ENCODE results near the gene PRRX2.

PRRX2 gene

GRCh38 chr9:129685933-129686259 is 20.4 kb downstream of the PRRX2 start:
- TF ChIP-seq CTCF (IDR thresholded peaks at IDR 0.05; ENCODE audit: low read depth, low read length, missing control alignments), result no peak
- DNase-seq (ENCODE audit: extremely low read depth, low read depth), result no peak

GRCh38 chr9:129686736-129687135 is 21.3 kb downstream of the PRRX2 start:
- H3K4me3 ChIP-seq (replicated peaks; ENCODE audit: low read depth, low read length), result no peak overlapping the region
- no peak for DNase-seq (ENCODE audit: extremely low read depth, low read depth)
- TF ChIP-seq CTCF (IDR thresholded peaks at IDR 0.05; ENCODE audit: low read depth, low read length, missing control alignments), result no peak

More at GRCh38 chr9:129685933-129686259, 20.4 kb downstream of the PRRX2 start:
- no peak overlapping the region for H3K4me3 ChIP-seq (replicated peaks; ENCODE audit: low read depth, low read length)

DNA sequence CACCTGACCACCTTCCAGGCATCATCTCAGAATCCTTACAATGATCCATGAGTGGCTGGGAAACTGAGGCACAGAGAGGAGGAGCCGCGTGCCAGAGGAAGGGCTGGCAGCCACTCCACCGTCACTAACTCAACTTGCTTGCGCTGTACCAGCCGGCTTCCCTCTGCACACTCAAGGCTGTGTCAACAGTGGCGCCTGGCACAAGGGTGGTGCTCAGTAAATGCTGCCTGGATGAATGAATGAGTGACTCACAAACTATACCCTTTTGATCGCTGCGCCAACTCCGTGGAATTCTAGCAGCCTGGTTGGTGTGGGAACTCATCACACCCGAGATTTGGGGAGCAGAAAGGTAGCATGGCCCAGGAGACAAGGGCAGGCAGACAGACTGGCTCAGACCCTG is 21.9 kb downstream of the PRRX2 start:
- no peak for DNase-seq (ENCODE audit: extremely low read depth, low read depth)
- no peak for TF ChIP-seq CTCF (IDR thresholded peaks at IDR 0.05; ENCODE audit: low read depth, low read length, missing control alignments)
- H3K4me3 ChIP-seq (replicated peaks; ENCODE audit: low read depth, low read length), result no peak overlapping the region

DNA sequence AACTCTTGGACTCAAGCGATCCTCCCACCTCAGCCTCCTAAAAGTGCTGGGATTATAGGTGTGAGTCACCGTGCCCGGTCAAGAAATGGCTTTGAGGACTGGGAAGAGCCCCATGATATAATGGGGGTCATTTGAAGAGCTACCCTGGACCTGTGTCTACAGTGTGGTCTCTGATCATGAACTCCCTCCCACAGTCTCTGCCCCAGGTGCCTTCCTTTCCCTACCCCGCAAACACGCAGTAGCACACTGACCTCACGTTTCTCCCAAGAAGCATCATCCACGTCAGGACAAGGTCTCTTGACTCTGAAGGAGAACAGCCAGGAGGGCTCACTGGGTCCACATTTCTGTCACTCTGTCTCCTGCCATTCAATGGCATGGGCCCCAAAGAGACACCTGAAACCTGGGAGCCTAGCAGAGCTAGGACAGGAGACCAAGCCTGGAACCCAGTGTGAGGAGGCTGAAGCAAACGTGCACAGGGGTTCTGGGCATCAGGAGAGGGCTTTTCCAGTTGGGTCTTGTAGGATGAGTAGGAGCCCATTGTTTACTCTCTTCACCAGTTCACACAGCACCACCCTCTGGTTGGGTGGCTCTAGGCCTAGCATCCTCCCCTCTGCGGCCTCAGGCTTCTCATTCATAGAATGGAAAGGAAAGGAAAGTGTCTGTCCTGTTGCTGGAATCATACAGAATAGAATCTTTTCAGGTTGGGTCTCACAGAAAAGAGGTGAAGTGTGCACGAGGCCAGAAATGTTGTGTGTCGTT is 23.0 kb downstream of the PRRX2 start:
- H3K4me3 ChIP-seq (replicated peaks; ENCODE audit: low read depth, low read length), result no peak overlapping the region
- no peak for DNase-seq (ENCODE audit: extremely low read depth, low read depth)
- no peak for TF ChIP-seq CTCF (IDR thresholded peaks at IDR 0.05; ENCODE audit: low read depth, low read length, missing control alignments)

DNA sequence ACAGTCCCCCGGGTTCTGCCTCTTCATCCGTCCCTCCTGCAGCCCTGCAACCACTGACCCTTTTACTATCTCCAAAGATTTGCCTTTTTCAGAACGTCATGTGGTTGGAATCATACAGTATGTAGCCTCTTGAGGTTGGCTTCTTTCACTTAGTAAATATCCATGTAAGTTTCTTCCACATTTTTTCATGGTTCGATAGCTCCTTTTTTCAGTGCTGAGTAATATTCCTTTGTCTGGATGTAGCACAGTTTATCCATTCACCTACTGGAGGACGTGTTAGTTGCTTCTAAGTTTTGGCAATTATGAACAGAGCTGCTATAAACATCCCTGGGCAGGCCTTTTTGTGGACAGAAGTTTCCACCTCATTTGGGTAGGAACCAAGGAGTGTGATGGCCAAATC is 27.1 kb downstream of the PRRX2 start:
- DNase-seq (ENCODE audit: extremely low read depth, low read depth), result no peak

DNA sequence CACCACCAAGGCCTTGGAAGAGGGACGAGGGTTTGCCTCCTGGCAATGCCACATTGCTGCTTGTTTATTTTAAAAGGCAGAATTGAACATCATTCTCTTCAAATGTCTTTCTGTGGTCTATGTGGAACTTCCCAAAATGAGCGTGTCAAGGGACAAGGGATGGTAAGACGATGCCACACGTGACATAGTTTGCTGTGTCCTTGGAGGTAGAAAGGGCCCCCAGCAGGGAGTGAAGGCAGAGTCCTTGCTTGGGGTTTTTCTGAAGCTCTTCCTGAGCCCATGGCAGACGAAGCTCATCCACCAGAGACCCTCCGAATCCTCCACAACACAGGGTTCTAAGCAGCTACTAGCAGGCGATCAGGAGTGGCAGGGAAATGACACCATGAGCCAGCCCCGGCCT is 28.3 kb downstream of the PRRX2 start:
- no peak overlapping the region for H3K4me3 ChIP-seq (replicated peaks; ENCODE audit: low read depth, low read length)
- TF ChIP-seq CTCF (IDR thresholded peaks at IDR 0.05; ENCODE audit: low read depth, low read length, missing control alignments), result no peak
- no peak for DNase-seq (ENCODE audit: extremely low read depth, low read depth)

More for the DNA sequence above, 27.1 kb downstream of the PRRX2 start:
- TF ChIP-seq CTCF (IDR thresholded peaks at IDR 0.05; ENCODE audit: low read depth, low read length, missing control alignments), result no peak
- no peak overlapping the region for H3K4me3 ChIP-seq (replicated peaks; ENCODE audit: low read depth, low read length)

DNA sequence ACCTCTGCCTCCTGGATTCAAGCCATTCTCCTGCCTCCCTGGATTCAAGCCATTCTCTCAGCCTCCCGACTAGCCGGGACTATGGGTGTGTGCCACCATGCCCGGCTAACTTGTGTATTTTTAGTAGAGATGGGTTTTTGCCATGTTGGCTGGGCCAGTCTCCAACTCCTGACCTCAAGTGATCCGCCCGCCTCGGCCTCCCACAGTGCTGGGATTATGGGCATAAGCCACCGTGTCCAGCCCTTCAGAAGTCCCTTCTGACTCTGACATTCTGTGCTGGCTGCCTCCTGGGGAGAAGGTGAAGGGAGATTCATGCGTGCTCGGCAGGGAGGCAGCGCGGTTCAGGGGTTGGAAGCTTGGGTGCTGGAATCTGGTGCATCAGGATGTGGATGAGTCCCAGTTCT is 28.8 kb downstream of the PRRX2 start:
- no peak for DNase-seq (ENCODE audit: extremely low read depth, low read depth)
- no peak for TF ChIP-seq CTCF (IDR thresholded peaks at IDR 0.05; ENCODE audit: low read depth, low read length, missing control alignments)

More for the DNA sequence above, 28.8 kb downstream of the PRRX2 start:
- H3K4me3 ChIP-seq (replicated peaks; ENCODE audit: low read depth, low read length), result no peak overlapping the region
